ENCODE measurements around the gene DMD.

DNA sequence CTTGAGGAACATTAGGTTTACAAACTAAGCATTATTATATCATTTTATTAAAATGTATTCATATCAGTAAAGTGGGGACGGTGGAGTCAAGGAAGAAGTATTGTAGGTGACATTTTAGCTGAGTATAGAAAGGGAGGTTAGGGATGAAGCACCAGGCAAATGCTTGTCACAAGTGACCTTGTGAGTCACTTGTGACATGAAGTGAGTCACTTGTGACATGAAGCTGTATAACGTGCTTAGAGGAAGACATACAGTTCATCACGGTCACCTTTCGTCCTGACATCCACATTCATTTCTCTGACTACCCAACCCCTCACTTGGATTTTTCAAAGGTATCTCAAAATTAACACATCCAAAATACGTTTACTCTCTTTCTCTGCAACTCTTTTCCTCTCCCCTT lies 1034.8 kb downstream of the DMD start:
- TF ChIP-seq, protein P1, sequence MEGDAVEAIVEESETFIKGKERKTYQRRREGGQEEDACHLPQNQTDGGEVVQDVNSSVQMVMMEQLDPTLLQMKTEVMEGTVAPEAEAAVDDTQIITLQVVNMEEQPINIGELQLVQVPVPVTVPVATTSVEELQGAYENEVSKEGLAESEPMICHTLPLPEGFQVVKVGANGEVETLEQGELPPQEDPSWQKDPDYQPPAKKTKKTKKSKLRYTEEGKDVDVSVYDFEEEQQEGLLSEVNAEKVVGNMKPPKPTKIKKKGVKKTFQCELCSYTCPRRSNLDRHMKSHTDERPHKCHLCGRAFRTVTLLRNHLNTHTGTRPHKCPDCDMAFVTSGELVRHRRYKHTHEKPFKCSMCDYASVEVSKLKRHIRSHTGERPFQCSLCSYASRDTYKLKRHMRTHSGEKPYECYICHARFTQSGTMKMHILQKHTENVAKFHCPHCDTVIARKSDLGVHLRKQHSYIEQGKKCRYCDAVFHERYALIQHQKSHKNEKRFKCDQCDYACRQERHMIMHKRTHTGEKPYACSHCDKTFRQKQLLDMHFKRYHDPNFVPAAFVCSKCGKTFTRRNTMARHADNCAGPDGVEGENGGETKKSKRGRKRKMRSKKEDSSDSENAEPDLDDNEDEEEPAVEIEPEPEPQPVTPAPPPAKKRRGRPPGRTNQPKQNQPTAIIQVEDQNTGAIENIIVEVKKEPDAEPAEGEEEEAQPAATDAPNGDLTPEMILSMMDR (conservative IDR thresholded peaks at IDR 0.05), result no peak
- no peak for TF ChIP-seq EZH2 (IDR thresholded peaks at IDR 0.05; ENCODE audit: low read depth)
